COLO668 (cell line): Measurements from ENCODE around the gene TNS3.

Source experiments
- DNase-seq: peaks from one replicate; lab custom pipeline; 2025; ENCODE audit not compliant: unreplicated experiment; lab: John Stamatoyannopoulos, UW

TNS3 gene

GRCh38 chr7:47318395-47319182, 263.3 kb downstream of the TNS3 start:
- DNase-seq: no peak

- DNase-seq: no peak
These were observed 264.4 kb downstream of the TNS3 start for GRCh38 chr7:47317487-47317886.

GRCh38 chr7:47314728-47315607, 266.9 kb downstream of the TNS3 start:
- no peak for DNase-seq

DNA sequence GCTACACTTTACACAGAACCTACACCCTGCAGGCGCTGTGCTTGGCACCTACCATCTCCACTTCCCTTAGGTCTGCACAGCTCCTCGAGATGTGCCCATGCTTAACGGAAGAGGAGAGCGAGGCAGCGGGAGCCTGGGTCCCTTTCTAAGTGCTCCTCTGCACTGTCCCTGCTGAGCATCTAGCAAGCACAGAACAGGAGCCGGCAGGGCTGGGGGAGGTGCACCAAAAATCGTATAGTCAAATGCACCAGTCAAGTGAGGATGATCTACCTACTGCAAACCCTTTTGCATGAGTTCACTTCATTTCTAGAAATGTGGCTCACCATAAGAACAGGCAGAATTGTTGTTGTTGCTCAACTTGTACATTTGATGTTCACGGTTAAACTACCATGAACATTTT, 267.7 kb downstream of the TNS3 start:
- no peak for DNase-seq

GRCh38 chr7:47313564-47313963, 268.3 kb downstream of the TNS3 start:
- DNase-seq: no peak

GRCh38 chr7:47311891-47312290, 270.0 kb downstream of the TNS3 start:
- DNase-seq: no peak

DNA sequence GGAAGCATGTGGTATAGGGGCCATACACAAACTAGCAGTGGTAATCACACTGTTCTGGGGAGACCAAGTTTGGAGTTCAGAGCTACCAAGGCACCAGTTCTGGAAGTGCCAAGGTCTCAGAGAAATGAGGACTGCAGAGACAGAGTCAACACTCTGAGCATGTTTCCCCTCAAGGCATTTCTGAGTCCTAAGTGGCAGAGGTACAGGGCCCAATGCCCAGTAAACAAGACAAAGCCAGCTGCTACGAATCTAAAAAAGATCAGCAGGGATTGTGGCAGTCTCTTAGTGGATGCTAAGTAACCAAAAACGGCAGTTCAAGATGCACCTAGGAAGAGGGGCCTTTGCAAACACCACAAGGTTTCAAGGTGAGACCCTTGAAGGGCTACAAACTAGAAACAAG, 271.9 kb downstream of the TNS3 start:
- DNase-seq: no peak

GRCh38 chr7:47308808-47309207, 273.1 kb downstream of the TNS3 start:
- no peak for DNase-seq

DNA sequence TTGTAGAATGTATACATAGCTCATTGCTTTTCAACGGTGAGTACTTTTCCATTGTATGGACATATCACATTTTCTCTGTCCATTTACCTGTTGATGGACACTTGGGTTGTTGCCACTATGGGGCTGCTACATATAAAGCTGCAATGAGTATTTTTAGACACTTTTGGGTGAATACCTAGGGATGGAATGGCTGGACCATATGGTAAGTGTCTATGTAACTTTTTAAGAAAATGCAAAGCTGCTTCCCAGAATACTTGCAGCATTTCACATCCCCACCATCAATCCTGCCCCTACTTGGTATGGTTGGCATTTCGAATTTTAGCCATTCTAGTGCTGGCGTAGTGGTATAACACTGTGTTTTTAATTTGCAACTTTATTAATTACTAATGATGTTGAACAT, 274.6 kb downstream of the TNS3 start:
- DNase-seq: no peak

GRCh38 chr7:47304727-47305719, 276.9 kb downstream of the TNS3 start:
- DNase-seq: no peak

GRCh38 chr7:47303695-47304453, 278.0 kb downstream of the TNS3 start:
- DNase-seq: no peak

DNA sequence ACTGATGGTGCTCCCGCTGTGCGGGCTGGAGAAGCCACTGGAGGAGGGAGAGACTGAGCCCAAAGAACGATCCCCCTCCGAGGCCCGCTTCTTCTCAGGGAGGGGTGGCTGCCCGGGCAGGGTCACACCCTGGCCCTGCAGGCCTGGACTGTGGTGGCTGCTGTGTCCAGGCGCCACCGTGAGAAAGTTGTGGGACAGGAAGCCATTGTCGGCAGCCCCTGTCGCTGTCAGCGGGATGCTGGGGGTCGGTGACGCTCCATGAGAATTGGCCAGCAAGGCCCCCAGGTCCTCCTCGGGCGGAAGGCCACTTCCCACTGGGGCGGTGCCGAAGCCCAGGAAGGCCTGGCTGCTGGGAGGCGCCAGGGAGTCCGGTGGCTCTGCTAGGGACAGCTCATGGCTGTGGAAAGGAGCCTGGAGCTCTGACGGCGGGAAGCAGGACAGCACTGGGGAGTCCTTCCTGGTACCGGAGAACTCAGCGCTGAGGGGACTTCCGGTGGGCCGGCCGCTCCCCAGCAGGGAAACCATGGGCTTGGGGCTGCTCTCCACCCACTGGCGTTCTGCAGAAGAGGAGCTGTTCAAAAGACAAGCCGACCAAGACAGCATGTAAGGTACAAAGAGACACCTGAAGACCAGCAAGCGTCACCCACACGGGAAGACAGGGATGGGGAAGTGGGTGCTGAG, 278.8 kb downstream of the TNS3 start:
- DNase-seq: no peak

DNA sequence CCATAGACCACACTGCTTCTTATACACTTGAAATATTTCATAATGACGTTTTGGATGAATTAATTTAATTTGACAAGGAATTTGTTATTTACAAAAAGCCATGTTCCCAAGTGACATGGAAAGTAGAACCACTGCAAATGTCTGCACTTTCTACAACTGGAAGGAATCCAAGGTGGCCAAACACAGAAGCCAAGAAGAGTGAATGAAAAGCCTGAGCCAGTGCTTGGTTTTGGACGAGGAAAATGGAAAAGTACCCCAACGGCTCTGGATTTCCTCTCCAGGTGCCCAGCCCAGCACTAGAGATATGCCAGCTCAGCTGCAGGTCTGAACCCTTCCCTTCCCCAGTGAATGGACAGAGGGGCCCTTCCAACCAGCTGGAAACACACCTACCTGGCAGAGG, 279.4 kb downstream of the TNS3 start:
- no peak for DNase-seq

- no peak for DNase-seq
These were observed 280.1 kb downstream of the TNS3 start for GRCh38 chr7:47301657-47302295.

DNA sequence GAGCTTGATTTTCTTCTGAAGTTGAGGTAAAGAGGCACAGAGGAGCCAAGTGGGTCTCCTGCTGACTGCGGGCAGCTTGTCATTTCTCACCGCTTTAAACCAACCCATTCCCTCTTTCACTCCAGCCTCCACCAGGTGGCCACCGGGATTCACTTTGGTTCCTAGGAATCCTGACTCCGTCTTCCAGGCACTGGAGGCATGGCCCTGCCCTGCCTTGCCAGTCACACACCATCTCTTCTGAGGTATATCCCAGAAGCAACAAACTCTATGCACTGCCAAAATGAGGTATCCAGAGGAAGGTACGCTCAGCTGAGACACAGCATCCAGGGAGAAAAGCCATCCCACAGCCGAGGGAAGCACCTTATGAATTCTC, 280.8 kb downstream of the TNS3 start:
- no peak for DNase-seq

DNA sequence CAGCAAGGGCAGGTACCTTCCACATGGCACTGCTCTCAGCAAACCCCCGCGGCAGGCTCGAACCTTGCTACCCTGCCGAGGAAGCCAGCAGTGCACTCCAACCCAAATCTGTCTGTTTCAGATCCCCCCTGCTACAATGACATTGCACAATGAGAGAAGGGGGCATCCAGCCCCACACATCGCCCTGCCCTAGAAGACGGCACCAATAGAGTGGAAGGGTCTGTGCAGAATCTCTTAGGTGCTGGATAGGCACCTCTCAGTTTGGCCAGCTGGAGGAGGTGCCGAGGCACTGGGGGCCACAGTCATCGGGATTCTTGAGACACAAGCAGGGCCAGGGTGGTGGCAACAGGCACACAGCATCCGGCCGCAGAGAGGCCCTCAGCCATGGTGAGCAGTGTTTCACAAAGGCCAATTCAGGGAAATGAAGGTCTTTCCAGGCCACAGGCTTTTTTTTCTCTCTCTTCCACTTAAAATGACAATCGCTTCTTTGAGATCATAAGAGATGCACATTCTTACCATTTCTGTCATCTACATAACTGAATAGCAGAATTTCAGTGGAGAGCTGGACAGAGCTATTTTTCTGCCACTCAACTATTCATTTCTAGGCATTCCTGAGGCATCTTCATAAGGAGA, 281.3 kb downstream of the TNS3 start:
- DNase-seq: no peak

DNA sequence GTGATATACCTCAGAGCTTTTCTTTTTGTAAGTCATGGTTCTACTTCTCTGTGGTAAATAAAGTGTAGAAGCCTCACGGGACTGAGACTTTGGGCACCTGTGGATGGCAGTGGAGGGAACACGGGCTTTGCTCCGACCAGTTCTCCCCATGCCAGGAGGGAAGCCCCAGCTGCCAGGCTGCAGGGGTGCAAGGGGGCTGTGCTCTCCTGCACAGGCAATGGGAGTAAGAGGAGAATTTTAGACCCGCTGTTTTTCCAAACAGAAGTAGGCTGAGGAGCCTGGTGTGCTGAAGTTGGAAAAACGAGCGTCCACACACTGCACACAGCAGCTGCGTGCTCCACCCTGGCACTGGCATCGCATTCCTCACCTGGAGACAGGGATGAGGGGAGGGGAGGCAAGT, 282.4 kb downstream of the TNS3 start:
- no peak for DNase-seq

DNA sequence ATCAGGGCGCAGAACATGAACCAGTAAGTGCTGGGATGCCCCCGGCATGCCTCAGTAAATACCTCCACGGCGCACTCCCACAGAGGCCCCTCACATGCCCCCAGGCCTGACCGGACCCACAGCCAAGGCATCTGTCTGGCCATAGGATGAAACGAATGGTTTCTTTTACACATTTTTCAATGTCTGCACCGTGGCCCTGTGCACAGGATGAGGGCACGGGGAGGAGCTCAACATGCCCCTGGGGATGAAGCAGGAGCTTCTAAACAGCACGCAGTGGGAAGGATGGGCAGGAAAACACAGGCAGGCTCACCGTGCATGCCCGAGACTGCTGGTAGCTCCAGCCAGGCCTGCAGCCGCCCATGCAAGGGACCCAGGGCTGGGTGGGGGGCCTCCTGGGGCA, 283.3 kb downstream of the TNS3 start:
- no peak for DNase-seq

DNA sequence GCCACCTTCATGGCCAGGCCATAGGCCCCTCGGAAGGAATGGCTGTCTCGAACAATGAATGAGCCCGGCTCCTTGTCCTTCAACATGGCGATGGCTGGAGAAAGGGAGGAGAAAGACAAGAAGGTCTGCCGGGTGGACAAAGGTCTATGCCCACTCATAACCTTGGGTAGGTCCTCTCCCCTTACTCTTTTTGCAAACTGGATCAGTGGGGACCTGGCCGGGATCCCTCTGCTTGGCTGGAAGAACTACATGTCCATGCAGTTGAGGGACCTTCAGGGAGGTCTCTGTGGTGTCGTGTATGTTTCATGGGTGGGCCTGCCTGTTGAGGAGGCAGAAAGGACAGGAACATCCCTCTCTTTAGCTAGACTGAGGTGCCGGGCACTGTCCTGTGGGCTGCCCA, 284.8 kb downstream of the TNS3 start:
- no peak for DNase-seq
